ENCODE data around the gene SLC4A4. TPM values are rescaled to one million over a fixed set of nuclear protein-coding genes. Genes with fewer than 3 reads are reported as not detected.

Gene SLC4A4
- total RNA-seq, result 0.54 and 0.56 TPM in 2 replicates

GRCh38 chr4:71338846-71339593, at the start of gene SLC4A4:
Gene SLC4A4, plus strand, starts transcription at chr4:71339020.

All from cardiac ventricle fibroblast (primary cell).